Astrocyte (in vitro differentiated cells and primary cell): ENCODE measurements around the gene C19orf47.

Experiments used
- CTCF ChIP-seq: IDR thresholded peaks from 2 replicates; pipeline ENCODE4 v1.5.1; 2011; ENCODE audit warnings: low read depth, mild to moderate bottlenecking, inconsistent platforms, low read length, moderate library complexity; ENCODE audit not compliant: insufficient read depth
- EZH2 ChIP-seq: IDR thresholded peaks from 2 replicates; pipeline ENCODE4 v1.6.1; 2012; ENCODE audit warnings: mild to moderate bottlenecking, low read length, inconsistent platforms; ENCODE audit not compliant: insufficient read depth

GRCh38 chr19:40387155-40387554 is 39.0 kb upstream of the C19orf47 start:
- TF ChIP-seq CTCF (no peak), EZH2 (no peak)
